Activated T-helper 2 cell treated with anti-CD3 and anti-CD28 coated beads, Interferon-gamma antibody, Interleukin-2, Interleukin-4, amounts not matched to agents 10 μg/mL and 5 μg/mL and 100 μg/mL, durations not matched to agents 14 hours and 24 hours and 36 hours (primary cell): Measurements from ENCODE around the gene PVR. TPM values are rescaled to one million over a fixed set of nuclear protein-coding genes. Genes with fewer than 3 reads are reported as not detected.
"Not testable (repeated sequence)": the region's sequence is repeated elsewhere in the genome, so short reads cannot be mapped to it uniquely, and the experiment has no call there.

Experiments
- DNase-seq: peaks from one replicate; pipeline ENCODE4 v3.0.0; 2021; ENCODE audit warnings: low spot score
- H3K27ac Mint-ChIP-seq: one replicate; pipeline ENCODE4 v1.8.0; 2021; ENCODE audit warnings: mixed read lengths
- H3K27me3 Mint-ChIP-seq: one replicate; pipeline ENCODE4 v1.8.0; 2021; ENCODE audit warnings: low read depth, mixed read lengths
- H3K36me3 Mint-ChIP-seq: one replicate; pipeline ENCODE4 v1.8.0; 2021; ENCODE audit warnings: low read depth, mixed read lengths
- H3K4me1 Mint-ChIP-seq: one replicate; pipeline ENCODE4 v1.8.0; 2021; ENCODE audit warnings: low read depth, mixed read lengths
- H3K4me3 Mint-ChIP-seq: one replicate; pipeline ENCODE4 v1.8.0; 2021; ENCODE audit warnings: low read depth, mild to moderate bottlenecking, moderate library complexity, mixed read lengths
- H3K9me3 Mint-ChIP-seq: one replicate; pipeline ENCODE4 v1.8.0; 2021; ENCODE audit warnings: mixed read lengths
- intact Hi-C: fragments of 100-400 bp; cut with micrococcal nuclease; formaldehyde crosslinking; loops from one replicate; pipeline ENCODE4 v1.15.1; 2023
- total RNA-seq: library from RNA; stranded (reverse); gene quantifications from 2 replicates; pipeline ENCODE4 v1.2.3, GENCODE V29; 2022

PVR gene
- total RNA-seq, 1 donor from 2014 or later: 24.5 TPM

- Mint-ChIP-seq H3K36me3 (peaks cover 22% of the 10 kb centered on the region), H3K27ac (no peak overlapping the region), H3K4me1 (peaks cover 8% of the 10 kb centered on the region), H3K4me3 (no peak overlapping the region), H3K9me3 (no peaks in the 10 kb centered on the region), H3K27me3 (no peaks in the 10 kb centered on the region)
- intact Hi-C loops: no loop called here
- DNase-seq: no peak
Measured at GRCh38 chr19:44658069-44658733, 14.5 kb downstream of the PVR start.

- intact Hi-C loops: no loop called here
- Mint-ChIP-seq H3K9me3 (no peaks in the 10 kb centered on the region), H3K27me3 (no peaks in the 10 kb centered on the region), H3K27ac (no peak overlapping the region), H3K4me1 (peaks cover 3% of the 10 kb centered on the region), H3K4me3 (no peak overlapping the region), H3K36me3 (peaks cover 15% of the 10 kb centered on the region)
- DNase-seq: no peak
Measured at GRCh38 chr19:44660081-44660480, 16.4 kb downstream of the PVR start.

- Mint-ChIP-seq H3K27ac (no peak overlapping the region), H3K4me1 (peaks cover 3% of the 10 kb centered on the region), H3K27me3 (no peaks in the 10 kb centered on the region), H3K4me3 (no peak overlapping the region), H3K9me3 (no peaks in the 10 kb centered on the region), H3K36me3 (peaks cover 12% of the 10 kb centered on the region)
- intact Hi-C loops: no loop called here
- no peak for DNase-seq
Measured at GRCh38 chr19:44661205-44661604, 17.5 kb downstream of the PVR start.

GRCh38 chr19:44661904-44662303, 18.2 kb downstream of the PVR start:
- peaks cover 9% of the 10 kb centered on the region for H3K36me3 Mint-ChIP-seq
- intact Hi-C loops: no loop called here
- H3K4me3 Mint-ChIP-seq: no peak overlapping the region
- H3K4me1 Mint-ChIP-seq: peaks cover 2% of the 10 kb centered on the region
- no peak overlapping the region for H3K27ac Mint-ChIP-seq
- no peaks in the 10 kb centered on the region for H3K9me3 Mint-ChIP-seq
- H3K27me3 Mint-ChIP-seq: no peaks in the 10 kb centered on the region
- DNase-seq: no peak

- no peak overlapping the region for H3K4me3 Mint-ChIP-seq
- peaks cover 6% of the 10 kb centered on the region for H3K36me3 Mint-ChIP-seq
- no peak overlapping the region for H3K27ac Mint-ChIP-seq
- no peaks in the 10 kb centered on the region for H3K27me3 Mint-ChIP-seq
- no peak for DNase-seq
- no peaks in the 10 kb centered on the region for H3K4me1 Mint-ChIP-seq
- no peaks in the 10 kb centered on the region for H3K9me3 Mint-ChIP-seq
- intact Hi-C loops: no loop called here
Measured at GRCh38 chr19:44662691-44663385, 19.1 kb downstream of the PVR start.

GRCh38 chr19:44663996-44664395, 20.3 kb downstream of the PVR start:
- H3K27me3 Mint-ChIP-seq: no peaks in the 10 kb centered on the region
- no peaks in the 10 kb centered on the region for H3K9me3 Mint-ChIP-seq
- H3K4me1 Mint-ChIP-seq: no peaks in the 10 kb centered on the region
- no peak overlapping the region for H3K4me3 Mint-ChIP-seq
- DNase-seq: no peak
- H3K27ac Mint-ChIP-seq: no peak overlapping the region
- intact Hi-C loops: no loop called here
- H3K36me3 Mint-ChIP-seq: peaks cover 2% of the 10 kb centered on the region

GRCh38 chr19:44664976-44665375, 21.3 kb downstream of the PVR start:
- Mint-ChIP-seq H3K36me3 (peaks cover 2% of the 10 kb centered on the region), H3K27me3 (no peaks in the 10 kb centered on the region), H3K27ac (no peak overlapping the region), H3K9me3 (no peaks in the 10 kb centered on the region), H3K4me1 (no peaks in the 10 kb centered on the region), H3K4me3 (no peak overlapping the region)
- intact Hi-C loops: no loop called here
- DNase-seq: no peak

GRCh38 chr19:44666852-44667556, 23.3 kb downstream of the PVR start:
- Mint-ChIP-seq H3K27ac (no peak overlapping the region), H3K9me3 (no peaks in the 10 kb centered on the region), H3K4me1 (no peaks in the 10 kb centered on the region), H3K36me3 (peaks cover under 1% of the 10 kb centered on the region), H3K27me3 (no peaks in the 10 kb centered on the region), H3K4me3 (no peak overlapping the region)
- no peak for DNase-seq
- intact Hi-C loops: no loop called here

GRCh38 chr19:44668985-44669764, 25.5 kb downstream of the PVR start:
- Mint-ChIP-seq H3K27me3 (no peaks in the 10 kb centered on the region), H3K9me3 (no peaks in the 10 kb centered on the region), H3K4me3 (no peak overlapping the region), H3K36me3 (no peaks in the 10 kb centered on the region), H3K4me1 (no peaks in the 10 kb centered on the region), H3K27ac (no peak overlapping the region)
- intact Hi-C loops: no loop called here
- DNase-seq: no peak

- H3K36me3 Mint-ChIP-seq: not testable (repeated sequence)
Measured at GRCh38 chr19:44670027-44670426, 26.3 kb downstream of the PVR start.

GRCh38 chr19:44671400-44671799, 27.7 kb downstream of the PVR start, which contains the start of gene CEACAM19:
Gene CEACAM19 (plus strand): TSS chr19:44671482. CDS start chr19:44671932, 450 bp downstream.
- H3K27me3 Mint-ChIP-seq: no peaks in the 10 kb centered on the region
- no peak within 1 kb of the TSS for H3K27ac Mint-ChIP-seq
- H3K9me3 Mint-ChIP-seq: no peaks in the 10 kb centered on the region
- H3K36me3 Mint-ChIP-seq: no peaks in the 10 kb centered on the region
- DNase-seq: no peak
- H3K4me1 Mint-ChIP-seq: no peaks in the 10 kb centered on the region
- no peak within 1 kb of the TSS for H3K4me3 Mint-ChIP-seq
- intact Hi-C loops: no loop called here

More at GRCh38 chr19:44670027-44670426, 26.3 kb downstream of the PVR start:
- H3K4me1 Mint-ChIP-seq, H3K27me3 Mint-ChIP-seq, DNase-seq, H3K27ac Mint-ChIP-seq, intact Hi-C loops, H3K4me3 Mint-ChIP-seq, H3K9me3 Mint-ChIP-seq: not testable (repeated sequence)

GRCh38 chr19:44672226-44672625, 28.5 kb downstream of the PVR start:
- no peaks in the 10 kb centered on the region for H3K4me1 Mint-ChIP-seq
- no peaks in the 10 kb centered on the region for H3K9me3 Mint-ChIP-seq
- no peak for DNase-seq
- H3K27me3 Mint-ChIP-seq: no peaks in the 10 kb centered on the region
- intact Hi-C loops: no loop called here
- H3K27ac Mint-ChIP-seq: no peak overlapping the region
- H3K36me3 Mint-ChIP-seq: no peaks in the 10 kb centered on the region
- no peak overlapping the region for H3K4me3 Mint-ChIP-seq
